GM10266 (cell line): Measurements from ENCODE around the gene CDC45.

Experiments
- DNase-seq: peaks from one replicate; pipeline ENCODE4 v3.0.0; 2012; ENCODE audit errors: extremely low spot score
- CTCF ChIP-seq: IDR thresholded peaks from 2 replicates; pipeline ENCODE4 v1.5.1; 2012; ENCODE audit warnings: mild to moderate bottlenecking, low read depth; ENCODE audit not compliant: control insufficient read depth, insufficient read depth; ENCODE audit errors: missing control alignments

Gene CDC45

DNA sequence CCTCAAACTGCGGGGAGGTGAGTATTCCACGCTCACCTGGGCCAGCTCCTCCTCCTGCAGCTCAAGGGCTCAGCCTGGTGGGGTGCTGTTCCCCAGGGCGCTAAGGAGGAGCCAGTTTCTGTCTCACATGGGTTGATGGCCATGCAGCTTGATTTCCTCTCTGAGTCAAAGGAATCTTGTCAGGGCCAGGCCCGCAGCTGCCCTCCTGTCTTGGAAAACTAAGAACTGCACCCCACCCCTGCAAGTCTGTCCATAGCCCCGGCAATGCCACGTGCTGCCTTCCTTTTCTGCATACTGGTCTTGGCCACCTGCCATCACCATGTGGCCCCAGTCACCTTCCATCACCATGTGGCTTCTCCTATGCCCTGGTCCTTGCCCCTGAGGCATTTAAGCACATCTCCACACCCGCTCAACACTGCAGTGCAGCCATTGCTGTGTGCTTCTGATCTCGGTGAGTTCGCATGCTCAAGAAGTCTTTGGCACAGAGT, 79.6 kb downstream of the CDC45 start:
- no peak for DNase-seq
- TF ChIP-seq CTCF: no peak

DNA sequence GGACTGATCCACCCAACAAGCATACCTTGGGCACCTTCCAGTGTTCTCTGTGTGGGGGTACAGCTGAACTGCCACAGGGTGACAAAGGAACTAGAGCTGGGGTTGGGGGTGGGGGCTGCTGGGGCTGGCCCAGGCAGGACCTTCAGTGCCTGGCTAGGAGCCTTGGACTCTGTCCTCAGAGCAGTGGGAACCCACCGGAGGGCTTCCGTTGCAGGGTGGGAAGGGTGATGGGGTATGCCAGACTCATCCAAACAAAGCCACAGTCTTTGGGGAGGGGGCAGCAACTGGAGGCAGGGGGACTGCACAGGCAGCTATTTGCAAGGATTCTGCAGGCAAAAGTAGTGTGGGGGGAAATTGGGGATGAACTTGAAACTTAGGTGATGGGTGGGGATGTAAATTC, 80.2 kb downstream of the CDC45 start:
- TF ChIP-seq CTCF: no peak
- DNase-seq: no peak

- no peak for TF ChIP-seq CTCF
- DNase-seq: no peak
Observed at GRCh38 chr22:19565382-19566278, 85.9 kb downstream of the CDC45 start.

GRCh38 chr22:19566279-19567156, 86.8 kb downstream of the CDC45 start:
- DNase-seq: no peak
- TF ChIP-seq CTCF: no peak

GRCh38 chr22:19567157-19568009, 87.7 kb downstream of the CDC45 start:
- TF ChIP-seq CTCF: no peak
- DNase-seq: no peak

DNA sequence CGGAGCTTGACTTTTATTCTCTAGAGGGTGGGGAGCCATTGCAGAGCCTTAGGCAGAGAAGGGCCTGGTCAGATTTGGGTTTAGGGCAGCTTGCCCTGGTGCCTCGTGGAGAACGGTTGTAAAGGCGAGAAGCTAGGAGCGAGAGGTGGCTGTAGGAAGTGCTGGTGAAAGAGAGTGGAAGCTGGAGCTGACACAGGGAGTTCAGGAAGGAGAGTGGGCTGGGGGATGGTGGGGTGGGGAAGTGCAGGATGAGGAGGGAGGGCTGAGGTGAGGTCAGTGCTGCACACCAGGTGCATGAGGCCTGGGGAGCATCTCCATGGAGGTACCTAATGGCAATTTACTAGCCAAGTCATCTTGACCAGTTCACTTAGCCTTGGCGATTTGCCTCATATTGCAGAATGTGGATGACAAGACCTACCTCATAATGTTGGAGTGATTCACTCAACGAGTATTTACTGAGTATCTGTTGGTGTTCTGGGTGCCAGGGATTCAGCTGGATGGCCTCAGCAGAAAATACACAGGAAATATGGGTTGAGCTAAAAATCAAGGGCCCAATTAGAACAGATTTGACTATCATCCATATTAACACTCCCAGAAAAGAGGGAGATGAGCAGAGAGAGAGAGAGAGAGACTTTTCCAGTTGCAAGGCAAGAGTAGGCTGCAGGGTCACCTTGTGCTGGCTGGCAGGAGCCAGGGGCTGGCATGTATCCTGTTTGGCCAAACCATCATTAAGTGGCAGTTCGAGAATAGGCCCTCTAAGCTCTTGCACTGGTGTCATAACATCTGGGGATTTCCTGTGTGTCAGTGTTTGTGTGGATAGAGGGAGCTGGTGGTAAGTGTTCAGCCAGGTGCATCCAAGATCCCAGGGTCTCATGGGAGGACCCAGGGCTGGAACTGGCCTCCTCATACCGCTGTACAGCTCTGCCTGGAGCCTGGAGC, 88.9 kb downstream of the CDC45 start:
- DNase-seq: no peak
- no peak for TF ChIP-seq CTCF
